ENCODE data around the gene FBXO47. TPM values are rescaled to one million over a fixed set of nuclear protein-coding genes. Genes with fewer than 3 reads are reported as not detected.

FBXO47 gene
- total and polyA plus RNA-seq, 9 of the 15 experiments (the other 6 are each of a cell fraction or from before 2014, with no cell fraction given) = not detected

GRCh38 chr17:39001703-39002637 is 34.8 kb upstream of the FBXO47 start (continued):
- TF ChIP-seq GTF2B (IDR thresholded peaks at IDR 0.05; ENCODE audit: extremely low read depth, insufficient read length) = no peak
- no peak for TF ChIP-seq ZNF217 (CRISPR knock-in tag; IDR thresholded peaks at IDR 0.05)
- TF ChIP-seq, protein P1, sequence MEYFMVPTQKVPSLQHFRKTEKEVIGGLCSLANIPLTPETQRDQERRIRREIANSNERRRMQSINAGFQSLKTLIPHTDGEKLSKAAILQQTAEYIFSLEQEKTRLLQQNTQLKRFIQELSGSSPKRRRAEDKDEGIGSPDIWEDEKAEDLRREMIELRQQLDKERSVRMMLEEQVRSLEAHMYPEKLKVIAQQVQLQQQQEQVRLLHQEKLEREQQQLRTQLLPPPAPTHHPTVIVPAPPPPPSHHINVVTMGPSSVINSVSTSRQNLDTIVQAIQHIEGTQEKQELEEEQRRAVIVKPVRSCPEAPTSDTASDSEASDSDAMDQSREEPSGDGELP (CRISPR knock-in tag; IDR thresholded peaks at IDR 0.05; ENCODE audit: borderline replicate concordance) = no peak
- TF ChIP-seq NCOA4 (IDR thresholded peaks at IDR 0.05; ENCODE audit: partially characterized antibody) = no peak
- TF ChIP-seq NCOA1 (IDR thresholded peaks at IDR 0.05; ENCODE audit: low read depth) = no peak
- TF ChIP-seq ZNF143 (CRISPR knock-in tag; IDR thresholded peaks at IDR 0.05) = no peak
- TF ChIP-seq CGGBP1 (CRISPR knock-in tag; IDR thresholded peaks at IDR 0.05) = no peak
- TF ChIP-seq HNRNPK (IDR thresholded peaks at IDR 0.05; ENCODE audit: low read depth, low read length, poor library complexity, severe bottlenecking) = no peak
- no peak for TF ChIP-seq EZH2 (IDR thresholded peaks at IDR 0.05; ENCODE audit: borderline replicate concordance, low read depth, low read length)
- 0 out of 2 replicates have a peak, but pooled peaks have one; percentile 22 for TF ChIP-seq POLR2G (IDR thresholded peaks at IDR 0.05; ENCODE audit: low read depth, low read length)
- TF ChIP-seq RERE (CRISPR knock-in tag; IDR thresholded peaks at IDR 0.05; ENCODE audit: borderline replicate concordance) = no peak
- TF ChIP-seq VEZF1 (CRISPR knock-in tag; IDR thresholded peaks at IDR 0.05) = peak; percentile 57
- TF ChIP-seq ZNF316 (IDR thresholded peaks at IDR 0.05) = no peak
- TF ChIP-seq, protein P2, sequence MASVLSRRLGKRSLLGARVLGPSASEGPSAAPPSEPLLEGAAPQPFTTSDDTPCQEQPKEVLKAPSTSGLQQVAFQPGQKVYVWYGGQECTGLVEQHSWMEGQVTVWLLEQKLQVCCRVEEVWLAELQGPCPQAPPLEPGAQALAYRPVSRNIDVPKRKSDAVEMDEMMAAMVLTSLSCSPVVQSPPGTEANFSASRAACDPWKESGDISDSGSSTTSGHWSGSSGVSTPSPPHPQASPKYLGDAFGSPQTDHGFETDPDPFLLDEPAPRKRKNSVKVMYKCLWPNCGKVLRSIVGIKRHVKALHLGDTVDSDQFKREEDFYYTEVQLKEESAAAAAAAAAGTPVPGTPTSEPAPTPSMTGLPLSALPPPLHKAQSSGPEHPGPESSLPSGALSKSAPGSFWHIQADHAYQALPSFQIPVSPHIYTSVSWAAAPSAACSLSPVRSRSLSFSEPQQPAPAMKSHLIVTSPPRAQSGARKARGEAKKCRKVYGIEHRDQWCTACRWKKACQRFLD (CRISPR knock-in tag; IDR thresholded peaks at IDR 0.05) = no peak

Data from K562 (cell line).